ENCODE results near the gene CSTF1.
A peak's percentile ranks its signal among the peaks of the same experiment; 100 is the strongest.

Gene CSTF1

DNA sequence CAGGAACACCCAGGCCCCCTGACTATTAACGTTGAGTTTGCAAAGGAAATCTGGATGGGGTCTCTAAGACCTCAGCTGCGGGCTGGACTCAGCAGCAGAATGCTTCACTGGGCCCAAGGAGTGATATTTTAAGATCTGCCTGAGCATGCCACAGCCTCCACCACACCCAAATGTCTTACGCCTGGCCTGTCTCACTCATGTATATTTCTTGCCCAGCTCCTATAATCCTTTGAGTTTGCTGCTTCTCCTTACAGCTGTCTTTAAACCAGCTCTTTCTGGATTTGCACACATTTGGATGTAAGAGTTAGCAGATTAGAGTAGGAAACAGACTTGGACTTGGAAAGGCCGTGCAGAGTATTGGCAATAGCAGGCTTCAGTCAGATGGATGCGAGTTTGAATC lies 36.0 kb downstream of the CSTF1 start:
- no peaks in the 10 kb centered on the region for H3K36me3 ChIP-seq (ENCODE audit: insufficient read depth)
- H3K79me2 ChIP-seq (ENCODE audit: insufficient read depth, low read depth): no peaks in the 10 kb centered on the region
- H3K4me3 ChIP-seq (IDR thresholded peaks at IDR 0.05; ENCODE audit: insufficient read depth, low read depth, low read length): no peak overlapping the region
- no peak for TF ChIP-seq CTCF (conservative IDR thresholded peaks at IDR 0.05; ENCODE audit: low read depth, low read length)
- H3K4me2 ChIP-seq: no peak overlapping the region
- H3K27me3 ChIP-seq (ENCODE audit: insufficient read depth, low read depth): no peaks in the 10 kb centered on the region
- H2AFZ ChIP-seq (ENCODE audit: low read depth): no peak overlapping the region
- H3K9ac ChIP-seq: no peak overlapping the region
- H4K20me1 ChIP-seq (ENCODE audit: insufficient read depth): no peaks in the 10 kb centered on the region
- H3K27ac ChIP-seq: no peak overlapping the region
- no peaks in the 10 kb centered on the region for H3K4me1 ChIP-seq (ENCODE audit: low read depth, poor library complexity, severe bottlenecking)

GRCh38 chr20:56428881-56429280 lies 36.4 kb downstream of the CSTF1 start:
- H4K20me1 ChIP-seq (ENCODE audit: insufficient read depth): no peaks in the 10 kb centered on the region
- no peak overlapping the region for H3K4me2 ChIP-seq
- H3K27me3 ChIP-seq (ENCODE audit: insufficient read depth, low read depth): no peaks in the 10 kb centered on the region
- no peaks in the 10 kb centered on the region for H3K79me2 ChIP-seq (ENCODE audit: insufficient read depth, low read depth)
- H3K27ac ChIP-seq: no peak overlapping the region
- H3K4me1 ChIP-seq (ENCODE audit: low read depth, poor library complexity, severe bottlenecking): no peaks in the 10 kb centered on the region
- H2AFZ ChIP-seq (ENCODE audit: low read depth): no peak overlapping the region
- no peaks in the 10 kb centered on the region for H3K36me3 ChIP-seq (ENCODE audit: insufficient read depth)
- TF ChIP-seq CTCF (conservative IDR thresholded peaks at IDR 0.05; ENCODE audit: low read depth, low read length): no peak
- H3K4me3 ChIP-seq (IDR thresholded peaks at IDR 0.05; ENCODE audit: insufficient read depth, low read depth, low read length): no peak overlapping the region
- no peak overlapping the region for H3K9ac ChIP-seq

DNA sequence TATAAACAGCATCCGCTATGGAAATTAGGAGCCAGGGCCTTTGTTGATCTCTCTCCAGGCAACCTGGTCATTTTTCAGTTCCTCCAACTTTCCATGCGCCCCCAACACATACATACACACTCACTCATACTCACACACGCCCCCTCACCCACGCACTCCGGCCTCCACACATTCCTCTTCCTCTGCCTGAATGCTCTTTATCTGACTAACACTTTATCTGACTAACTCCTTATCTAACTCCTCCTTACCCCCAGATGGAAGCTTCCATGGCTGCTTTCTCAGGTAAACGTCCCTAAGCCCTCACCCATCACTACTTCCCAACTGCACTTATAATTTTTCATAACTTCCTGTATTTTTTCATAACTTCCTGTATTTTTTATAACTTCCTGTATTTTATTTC lies 37.1 kb downstream of the CSTF1 start:
- Histone ChIP-seq H3K79me2 (ENCODE audit: insufficient read depth, low read depth) (no peaks in the 10 kb centered on the region), H4K20me1 (ENCODE audit: insufficient read depth) (no peaks in the 10 kb centered on the region), H3K4me3 (IDR thresholded peaks at IDR 0.05; ENCODE audit: insufficient read depth, low read depth, low read length) (no peak overlapping the region), H3K9ac (no peak overlapping the region), H3K36me3 (ENCODE audit: insufficient read depth) (no peaks in the 10 kb centered on the region), H2AFZ (ENCODE audit: low read depth) (peak overlapping the region; percentile 29; the same call in 1 of the 2 replicates), H3K4me2 (no peak overlapping the region), H3K4me1 (ENCODE audit: low read depth, poor library complexity, severe bottlenecking) (no peaks in the 10 kb centered on the region), H3K27me3 (ENCODE audit: insufficient read depth, low read depth) (no peaks in the 10 kb centered on the region), H3K27ac (no peak overlapping the region)
- no peak for TF ChIP-seq CTCF (conservative IDR thresholded peaks at IDR 0.05; ENCODE audit: low read depth, low read length)

GRCh38 chr20:56429941-56430340 lies 37.5 kb downstream of the CSTF1 start:
- Histone ChIP-seq H2AFZ (ENCODE audit: low read depth) (peak overlapping the region; percentile 29; the same call in 1 of the 2 replicates), H3K9ac (no peak overlapping the region), H3K4me2 (no peak overlapping the region), H3K27me3 (ENCODE audit: insufficient read depth, low read depth) (no peaks in the 10 kb centered on the region), H3K27ac (no peak overlapping the region), H4K20me1 (ENCODE audit: insufficient read depth) (no peaks in the 10 kb centered on the region), H3K4me3 (IDR thresholded peaks at IDR 0.05; ENCODE audit: insufficient read depth, low read depth, low read length) (no peak overlapping the region), H3K79me2 (ENCODE audit: insufficient read depth, low read depth) (no peaks in the 10 kb centered on the region), H3K4me1 (ENCODE audit: low read depth, poor library complexity, severe bottlenecking) (no peaks in the 10 kb centered on the region), H3K36me3 (ENCODE audit: insufficient read depth) (no peaks in the 10 kb centered on the region)
- TF ChIP-seq CTCF (conservative IDR thresholded peaks at IDR 0.05; ENCODE audit: low read depth, low read length): no peak
